ENCODE data around the gene ATP8B1.

DNA sequence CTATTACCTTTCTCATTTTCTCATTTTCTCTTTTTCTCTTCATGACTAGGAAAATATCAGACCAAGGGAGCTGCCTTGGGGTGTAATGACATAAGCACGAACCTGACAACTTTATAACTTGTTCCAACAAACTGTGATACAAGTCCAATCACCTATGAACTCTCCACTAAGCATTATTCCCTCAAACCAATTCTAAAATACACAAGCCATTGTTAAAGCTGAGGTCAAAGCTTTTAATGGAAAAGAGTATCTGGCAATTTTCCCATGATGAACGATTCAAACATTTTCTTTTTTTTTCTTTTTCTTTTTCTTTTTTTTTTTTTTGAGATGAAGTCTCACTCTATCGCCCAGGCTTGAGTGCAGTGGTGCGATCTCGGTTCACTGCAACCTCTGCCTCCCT is 133.1 kb downstream of the ATP8B1 start:
- TF ChIP-seq, protein P1, sequence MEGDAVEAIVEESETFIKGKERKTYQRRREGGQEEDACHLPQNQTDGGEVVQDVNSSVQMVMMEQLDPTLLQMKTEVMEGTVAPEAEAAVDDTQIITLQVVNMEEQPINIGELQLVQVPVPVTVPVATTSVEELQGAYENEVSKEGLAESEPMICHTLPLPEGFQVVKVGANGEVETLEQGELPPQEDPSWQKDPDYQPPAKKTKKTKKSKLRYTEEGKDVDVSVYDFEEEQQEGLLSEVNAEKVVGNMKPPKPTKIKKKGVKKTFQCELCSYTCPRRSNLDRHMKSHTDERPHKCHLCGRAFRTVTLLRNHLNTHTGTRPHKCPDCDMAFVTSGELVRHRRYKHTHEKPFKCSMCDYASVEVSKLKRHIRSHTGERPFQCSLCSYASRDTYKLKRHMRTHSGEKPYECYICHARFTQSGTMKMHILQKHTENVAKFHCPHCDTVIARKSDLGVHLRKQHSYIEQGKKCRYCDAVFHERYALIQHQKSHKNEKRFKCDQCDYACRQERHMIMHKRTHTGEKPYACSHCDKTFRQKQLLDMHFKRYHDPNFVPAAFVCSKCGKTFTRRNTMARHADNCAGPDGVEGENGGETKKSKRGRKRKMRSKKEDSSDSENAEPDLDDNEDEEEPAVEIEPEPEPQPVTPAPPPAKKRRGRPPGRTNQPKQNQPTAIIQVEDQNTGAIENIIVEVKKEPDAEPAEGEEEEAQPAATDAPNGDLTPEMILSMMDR (IDR thresholded peaks at IDR 0.05 in 4 of 5, conservative IDR thresholded peaks at IDR 0.05 in 1 of 5), result no peak
- TF ChIP-seq POLR2A (IDR thresholded peaks at IDR 0.05), result no peak

All from gastrocnemius medialis (tissue), 4 donors.